Mucosa of rectum (tissue), 2 donors: ENCODE measurements around the gene IL36B.

Experiments used
- H3K27ac ChIP-seq, 2 donors: one replicate each; pipeline ENCODE4 v1.7.0; 2013; ENCODE audit warnings: inconsistent platforms in 2 of 2, low read depth in 2 of 2, low read length in 2 of 2
- H3K27me3 ChIP-seq, 2 donors: one replicate each; pipeline ENCODE4 v1.7.0; 2013; ENCODE audit warnings: low read length in 2 of 2; ENCODE audit not compliant: control insufficient read depth in 2 of 2, insufficient read depth in 2 of 2
- H3K36me3 ChIP-seq, 2 donors: one replicate each; pipeline ENCODE4 v1.7.0; 2013; ENCODE audit warnings: low read length in 2 of 2; ENCODE audit not compliant: control insufficient read depth in 2 of 2, insufficient read depth in 2 of 2
- H3K4me1 ChIP-seq, 2 donors: one replicate each; pipeline ENCODE4 v1.7.0; 2013; ENCODE audit warnings: low read length in 2 of 2, mild to moderate bottlenecking in 1 of 2; ENCODE audit not compliant: control insufficient read depth in 2 of 2, insufficient read depth in 2 of 2
- H3K4me3 ChIP-seq, 2 donors: one replicate each; pipeline ENCODE4 v1.7.0; 2013; ENCODE audit warnings: low read length in 2 of 2
- H3K9ac ChIP-seq, 2 donors: one replicate each; pipeline ENCODE4 v1.7.0; 2013; ENCODE audit warnings: low read length in 2 of 2, low read depth in 1 of 2, mild to moderate bottlenecking in 1 of 2
- H3K9me3 ChIP-seq, 2 donors: one replicate each; pipeline ENCODE4 v1.7.0; 2013; ENCODE audit warnings: low read length in 2 of 2; ENCODE audit not compliant: control insufficient read depth in 2 of 2
- donor health status: healthy.
- donor health status: Normal muscosa, but diverticular disease.

IL36B gene

DNA sequence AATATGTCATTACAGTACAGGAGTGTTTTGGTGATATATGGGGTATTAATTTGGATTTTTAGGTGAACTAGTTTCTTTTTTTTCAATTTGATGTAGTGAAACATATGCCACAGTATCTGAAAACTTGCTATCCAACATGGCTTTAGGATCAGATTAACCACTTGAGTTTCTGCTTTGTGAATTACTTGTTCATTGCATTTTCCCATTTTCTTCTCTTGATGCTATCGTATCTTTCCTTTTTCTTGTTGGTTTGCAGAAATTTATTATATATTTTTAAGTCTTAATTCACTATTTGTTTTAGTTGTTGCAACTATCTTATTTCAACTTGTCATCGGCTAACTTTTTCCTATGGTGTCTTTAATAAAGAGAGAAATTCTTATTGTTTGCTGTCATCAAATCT lies 38.6 kb downstream of the IL36B start:
- Histone ChIP-seq H3K27me3 (peaks cover 0 to 3% of the 10 kb centered on the region in 2 donors), H3K9me3 (no peaks in the 10 kb centered on the region), H3K27ac (no peak overlapping the region), H3K4me1 (no peaks in the 10 kb centered on the region), H3K9ac (no peak overlapping the region), H3K36me3 (no peaks in the 10 kb centered on the region), H3K4me3 (no peak overlapping the region)

GRCh38 chr2:113013336-113013661 lies 39.4 kb downstream of the IL36B start:
- H3K9me3 ChIP-seq = no peaks in the 10 kb centered on the region

DNA sequence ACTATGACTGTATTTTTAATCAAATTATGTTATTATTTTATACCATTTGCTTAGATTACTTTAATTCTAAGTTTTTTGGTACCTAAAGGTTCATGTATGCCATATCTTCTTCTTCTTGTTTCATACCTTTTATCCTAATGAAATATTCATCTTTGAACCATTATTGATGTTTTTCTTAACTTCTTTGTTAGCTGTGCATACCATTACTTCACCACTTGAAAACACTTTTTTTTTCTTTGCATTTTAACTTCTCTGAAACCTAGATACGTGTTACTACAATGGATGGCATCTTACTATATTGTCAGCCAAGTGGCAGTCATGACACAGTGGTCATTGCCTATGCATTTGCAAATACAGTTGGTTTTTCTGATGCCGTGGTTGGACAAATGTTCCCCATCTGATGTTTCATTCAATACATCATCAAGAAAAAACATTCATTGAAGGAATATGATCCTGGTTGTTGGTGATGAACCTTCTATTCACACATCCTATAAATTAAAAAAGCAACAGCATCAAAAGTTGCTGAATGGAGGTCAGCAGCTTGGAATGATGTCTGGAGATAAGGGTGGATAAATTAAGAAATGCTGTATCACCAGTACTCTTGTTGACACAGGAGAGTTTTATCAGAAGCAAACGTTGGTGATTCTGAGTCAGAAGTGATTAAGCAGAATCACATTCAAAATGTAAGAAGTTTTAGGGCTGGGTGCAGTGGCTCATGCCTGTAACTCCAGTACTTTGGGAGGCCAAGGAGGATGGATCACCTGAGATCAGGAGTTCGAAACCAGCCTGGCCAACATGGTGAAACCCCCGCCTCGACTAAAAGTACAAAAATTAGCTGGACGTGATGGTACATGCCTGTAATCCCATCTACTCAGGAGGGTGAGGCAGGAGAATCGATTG lies 40.0 kb downstream of the IL36B start:
- no peaks in the 10 kb centered on the region for H3K4me1 ChIP-seq
- peaks cover 0 to 3% of the 10 kb centered on the region in 2 donors for H3K27me3 ChIP-seq
- no peak overlapping the region for H3K9ac ChIP-seq
- no peak overlapping the region for H3K4me3 ChIP-seq
- no peaks in the 10 kb centered on the region for H3K36me3 ChIP-seq
- H3K27ac ChIP-seq = no peak overlapping the region
- no peaks in the 10 kb centered on the region for H3K9me3 ChIP-seq

More at GRCh38 chr2:113013336-113013661, 39.4 kb downstream of the IL36B start:
- Histone ChIP-seq H3K9ac (no peak overlapping the region), H3K36me3 (no peaks in the 10 kb centered on the region), H3K27ac (no peak overlapping the region), H3K27me3 (peaks cover 0 to 3% of the 10 kb centered on the region in 2 donors), H3K4me3 (no peak overlapping the region), H3K4me1 (no peaks in the 10 kb centered on the region)

DNA sequence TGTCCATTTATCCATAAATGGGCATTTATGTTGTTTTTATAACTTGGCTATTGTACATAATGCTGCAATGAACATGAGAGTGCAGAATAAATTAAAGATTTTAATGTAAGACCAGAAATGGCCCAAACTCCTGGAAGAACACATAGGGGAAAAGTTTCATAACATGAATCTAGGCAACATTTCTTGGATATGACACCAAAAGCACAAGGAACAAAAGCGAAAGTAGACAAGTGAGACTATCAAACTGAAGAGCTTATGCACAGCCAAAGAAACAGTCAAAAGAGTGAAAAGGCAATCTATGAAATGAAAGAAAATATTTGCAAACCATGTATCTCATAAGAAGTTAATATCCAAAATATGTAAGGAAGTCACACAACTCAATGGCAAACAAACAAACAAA lies 41.6 kb downstream of the IL36B start:
- Histone ChIP-seq H3K4me3 (no peak overlapping the region), H3K36me3 (no peaks in the 10 kb centered on the region), H3K27me3 (peaks cover 0 to 3% of the 10 kb centered on the region in 2 donors)

DNA sequence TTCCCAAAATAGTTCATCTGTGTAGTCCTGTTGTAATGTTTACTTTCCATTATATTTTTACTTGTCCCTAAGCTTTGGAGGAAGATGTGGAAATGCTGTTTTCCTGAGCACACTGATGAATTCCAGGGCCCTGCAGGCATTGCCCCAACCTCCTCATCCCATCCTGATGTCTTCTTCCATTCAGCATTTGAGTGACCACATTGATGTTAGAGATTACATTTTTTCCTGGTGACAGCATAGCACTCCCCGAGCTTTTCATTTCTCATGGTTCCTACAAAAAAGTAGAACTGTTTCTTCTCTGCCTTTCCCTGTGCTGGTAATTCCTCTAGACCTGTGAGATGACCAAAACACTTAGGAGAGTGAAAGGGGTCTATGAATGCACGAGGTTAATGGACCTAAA lies 42.6 kb downstream of the IL36B start:
- Histone ChIP-seq H3K27me3 (peaks cover 0 to 3% of the 10 kb centered on the region in 2 donors), H3K4me3 (no peak overlapping the region), H3K9ac (no peak overlapping the region), H3K9me3 (no peaks in the 10 kb centered on the region), H3K27ac (no peak overlapping the region), H3K36me3 (no peaks in the 10 kb centered on the region), H3K4me1 (no peaks in the 10 kb centered on the region)

More for the DNA sequence above, 41.6 kb downstream of the IL36B start:
- no peaks in the 10 kb centered on the region for H3K4me1 ChIP-seq
- H3K27ac ChIP-seq = no peak overlapping the region
- H3K9me3 ChIP-seq = no peaks in the 10 kb centered on the region
- H3K9ac ChIP-seq = no peak overlapping the region

DNA sequence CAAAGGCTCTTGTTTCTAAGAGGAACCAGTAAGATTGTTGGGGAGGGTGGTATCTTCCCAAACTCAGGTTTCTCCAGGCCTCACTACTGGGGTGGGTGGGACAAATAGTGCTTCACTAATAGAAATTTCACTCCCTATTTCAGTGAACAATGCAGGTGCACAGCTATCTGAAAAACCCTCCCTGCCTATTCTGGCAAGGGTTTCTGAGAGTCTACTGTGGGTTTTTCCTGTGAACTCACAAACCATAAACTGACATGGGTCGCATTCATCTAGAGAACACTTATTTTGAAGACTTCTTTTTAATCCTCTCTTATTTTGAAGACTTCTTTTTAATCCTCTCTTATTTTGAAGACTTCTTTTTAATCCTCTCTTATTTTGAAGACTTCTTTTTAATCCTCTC lies 43.0 kb downstream of the IL36B start:
- H3K36me3 ChIP-seq = no peaks in the 10 kb centered on the region
- H3K9me3 ChIP-seq = no peaks in the 10 kb centered on the region
- no peaks in the 10 kb centered on the region for H3K4me1 ChIP-seq
- H3K4me3 ChIP-seq = no peak overlapping the region
- peaks cover 0 to 3% of the 10 kb centered on the region in 2 donors for H3K27me3 ChIP-seq
- no peak overlapping the region for H3K27ac ChIP-seq
- no peak overlapping the region for H3K9ac ChIP-seq

- no peak overlapping the region for H3K9ac ChIP-seq
- H3K9me3 ChIP-seq = no peaks in the 10 kb centered on the region
- no peaks in the 10 kb centered on the region for H3K4me1 ChIP-seq
- H3K4me3 ChIP-seq = no peak overlapping the region
- H3K36me3 ChIP-seq = no peaks in the 10 kb centered on the region
- H3K27me3 ChIP-seq = peaks cover 0 to 4% of the 10 kb centered on the region in 2 donors
- no peak overlapping the region for H3K27ac ChIP-seq
Measured at GRCh38 chr2:113007250-113007649, 45.4 kb downstream of the IL36B start.

DNA sequence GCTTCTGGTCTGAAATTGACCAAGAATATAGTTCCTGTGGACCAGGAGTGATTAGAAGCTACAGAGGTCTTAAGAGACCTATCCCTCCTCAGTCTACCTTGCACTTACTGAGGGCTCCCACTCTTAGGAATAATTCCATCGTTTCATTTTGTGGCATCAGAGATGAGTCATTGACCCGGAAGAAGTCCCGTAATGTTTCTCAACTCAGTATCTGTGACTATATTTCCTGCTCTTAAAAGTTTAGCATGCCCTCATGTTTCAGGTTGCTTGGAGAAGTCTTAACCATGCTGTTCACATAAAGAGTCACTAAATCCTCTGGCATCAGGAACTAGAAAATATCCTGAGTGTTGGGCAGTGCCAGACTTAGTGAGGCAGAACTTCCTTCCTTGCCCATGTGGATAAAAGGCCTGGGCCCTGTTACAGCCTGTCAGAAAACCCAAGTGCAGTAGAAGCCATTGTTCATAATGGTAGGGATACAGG lies 47.6 kb downstream of the IL36B start, which contains the start of gene IL36A:
IL36A (plus strand) TSS at position 430 of the 480 bp plus-strand sequence. CDS start 413 bp downstream, outside the sequence.
- Histone ChIP-seq H3K9me3 (peaks cover 4 to 5% of the 10 kb centered on the region in 2 donors), H3K4me3 (no peak within 1 kb of the TSS), H3K27ac (no peak within 1 kb of the TSS), H3K36me3 (no peaks in the 10 kb centered on the region), H3K9ac (no peak within 1 kb of the TSS), H3K4me1 (no peaks in the 10 kb centered on the region), H3K27me3 (peaks cover 0 to 4% of the 10 kb centered on the region in 2 donors)

GRCh38 chr2:113002677-113003076 lies 50.0 kb downstream of the IL36B start:
- no peak overlapping the region for H3K27ac ChIP-seq
- H3K27me3 ChIP-seq = peaks cover 0 to 4% of the 10 kb centered on the region in 2 donors
- peaks cover 4 to 8% of the 10 kb centered on the region in 2 donors for H3K9me3 ChIP-seq
- H3K36me3 ChIP-seq = no peaks in the 10 kb centered on the region
- H3K9ac ChIP-seq = no peak overlapping the region
- no peak overlapping the region for H3K4me3 ChIP-seq
- no peaks in the 10 kb centered on the region for H3K4me1 ChIP-seq

- Histone ChIP-seq H3K27ac (no peak overlapping the region), H3K36me3 (no peaks in the 10 kb centered on the region), H3K9me3 (peaks cover 4 to 8% of the 10 kb centered on the region in 2 donors), H3K27me3 (peaks cover 0 to 4% of the 10 kb centered on the region in 2 donors), H3K4me1 (no peaks in the 10 kb centered on the region), H3K9ac (no peak overlapping the region), H3K4me3 (no peak overlapping the region)
Measured at GRCh38 chr2:113000436-113000835, 52.2 kb downstream of the IL36B start.
